Stimulated activated CD4-positive, alpha-beta T cell treated with anti-CD3 and anti-CD28 coated beads, Interleukin-4, amount 100 ng/mL, for 1 hour (primary cell): Measurements from ENCODE around the gene MID1.

Experiments used
- DNase-seq: peaks from one replicate; pipeline ENCODE4 v3.0.0-alpha.2; 2020

MID1 gene

DNA sequence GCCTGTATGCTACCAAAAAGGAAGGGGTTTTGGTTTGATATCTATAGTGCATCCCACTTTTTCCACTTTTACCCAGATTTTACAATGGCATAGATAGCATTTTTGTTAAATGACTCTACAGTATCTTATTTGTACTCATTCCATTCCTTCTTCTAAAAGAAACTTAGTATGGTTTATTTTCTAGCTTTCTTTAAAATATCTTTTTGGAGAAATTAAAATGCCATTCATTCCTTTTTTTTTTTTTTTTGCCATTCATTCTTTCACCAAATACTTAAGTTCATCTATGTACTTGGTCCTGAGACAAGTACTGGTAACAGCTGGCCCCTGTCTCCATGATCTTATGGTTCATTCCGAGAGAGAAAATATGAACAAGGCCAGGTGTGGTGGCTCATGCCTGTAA is 49.1 kb downstream of the MID1 start:
- no peak for DNase-seq

DNA sequence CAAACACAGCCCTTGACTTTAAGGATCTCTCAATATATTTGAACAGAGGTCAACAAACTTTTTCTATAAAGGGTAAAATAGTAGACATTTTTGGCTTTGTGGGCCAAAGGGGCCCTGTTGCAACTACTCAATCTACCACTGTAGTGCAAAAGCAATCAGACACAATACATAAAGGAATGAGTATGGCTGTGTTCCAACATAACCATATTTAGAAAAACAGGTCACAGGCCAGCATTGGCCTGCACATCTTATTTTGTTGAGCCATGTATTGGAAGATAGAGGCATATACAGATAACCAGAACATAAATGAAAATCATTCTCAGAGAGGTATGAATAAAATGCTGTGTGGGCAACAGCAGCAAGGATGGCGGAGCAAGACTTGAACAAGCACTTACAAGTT is 49.8 kb downstream of the MID1 start:
- DNase-seq = no peak

DNA sequence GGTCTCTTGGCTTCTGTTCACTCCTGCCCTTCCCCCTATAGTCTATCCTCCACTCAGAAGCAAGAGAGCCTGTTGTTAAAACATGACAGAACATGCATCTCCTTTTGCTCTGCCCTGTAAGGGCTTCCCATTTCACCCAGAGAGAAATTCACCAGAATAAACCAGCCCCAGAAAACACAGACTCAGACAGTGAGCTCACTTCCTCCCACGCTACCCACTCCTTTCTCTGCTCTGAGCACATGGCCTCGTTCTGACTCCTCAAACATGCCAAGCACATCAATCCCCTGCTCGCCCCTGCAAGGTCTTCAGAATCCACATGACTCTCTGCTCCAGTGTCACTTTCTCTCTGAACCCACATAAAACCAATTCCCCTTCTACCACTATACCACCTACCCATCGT is 50.4 kb downstream of the MID1 start:
- DNase-seq = no peak

DNA sequence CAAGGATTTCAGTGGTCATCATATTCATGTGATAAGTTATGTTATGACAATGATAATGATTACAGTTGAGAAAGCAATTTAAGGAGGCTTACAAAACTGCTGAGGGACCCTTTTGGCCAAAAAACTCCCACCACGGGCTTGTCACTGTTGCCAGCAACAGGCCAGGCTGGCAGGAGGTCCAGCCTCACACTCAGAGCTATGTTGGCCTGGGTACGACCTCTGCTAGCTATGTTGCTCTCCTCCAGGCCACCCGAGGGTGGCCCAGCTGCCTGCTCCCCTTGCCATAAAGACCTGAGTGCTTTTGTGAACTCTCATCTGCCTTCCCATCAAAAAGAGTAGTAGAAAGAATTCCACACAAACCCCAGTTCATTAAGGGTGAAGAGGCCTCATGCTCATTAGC is 52.0 kb downstream of the MID1 start:
- DNase-seq = no peak

DNA sequence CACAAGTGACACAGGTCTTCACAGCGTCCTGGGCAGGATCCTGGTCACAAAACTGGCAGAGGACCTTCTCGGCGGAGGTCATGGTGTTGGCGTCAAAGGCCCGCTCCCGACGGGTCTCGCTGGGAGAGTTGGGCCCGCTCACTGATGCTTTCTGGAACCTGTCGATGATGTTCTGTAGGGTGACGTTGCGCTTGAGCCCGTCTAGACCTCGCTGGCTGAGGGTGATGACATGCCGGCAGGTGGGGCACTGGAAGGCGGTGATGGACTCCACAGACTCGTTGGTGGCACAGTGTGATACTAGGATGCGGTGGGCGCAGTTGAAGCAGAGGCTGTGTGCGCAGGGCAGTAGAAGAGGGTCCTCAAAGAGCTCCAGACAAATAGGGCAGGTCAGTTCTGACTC is 53.2 kb downstream of the MID1 start:
- DNase-seq = no peak

DNA sequence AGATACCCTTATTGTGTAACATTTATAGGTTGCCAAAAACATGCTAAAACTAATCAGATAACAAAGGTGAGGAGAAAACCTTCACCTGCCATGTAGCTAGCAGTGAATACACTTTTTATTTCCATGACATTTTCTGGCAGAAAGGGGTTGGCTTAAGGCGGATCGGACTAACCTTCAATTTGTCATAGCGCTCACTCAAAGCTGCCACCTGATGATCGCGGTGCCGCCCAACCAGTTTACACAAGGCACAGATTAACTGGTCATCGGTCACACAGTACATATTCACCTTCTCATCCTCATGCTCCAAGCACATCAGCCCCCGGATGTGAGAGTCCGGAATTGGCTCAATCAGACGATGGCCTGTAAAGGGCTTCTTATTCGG is 53.7 kb downstream of the MID1 start:
- no peak for DNase-seq

DNA sequence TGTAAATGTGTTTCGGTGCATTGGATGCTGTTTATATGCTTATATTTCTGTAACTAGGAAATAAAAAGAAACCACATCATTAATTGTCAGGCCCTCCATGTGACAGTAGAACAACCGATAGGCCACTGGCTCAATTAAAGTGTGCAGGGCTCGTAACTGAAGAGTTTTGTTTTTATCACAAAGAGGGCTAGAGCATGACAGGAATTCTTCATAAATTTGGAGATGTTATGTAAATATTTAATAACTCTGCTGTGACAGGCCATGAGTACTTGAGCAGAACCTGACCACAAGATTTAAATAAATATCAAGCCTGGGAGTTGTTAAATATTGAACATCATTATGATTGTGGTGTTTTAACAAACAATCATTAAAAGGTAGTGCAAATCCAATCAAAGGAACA is 55.9 kb downstream of the MID1 start:
- DNase-seq = no peak

DNA sequence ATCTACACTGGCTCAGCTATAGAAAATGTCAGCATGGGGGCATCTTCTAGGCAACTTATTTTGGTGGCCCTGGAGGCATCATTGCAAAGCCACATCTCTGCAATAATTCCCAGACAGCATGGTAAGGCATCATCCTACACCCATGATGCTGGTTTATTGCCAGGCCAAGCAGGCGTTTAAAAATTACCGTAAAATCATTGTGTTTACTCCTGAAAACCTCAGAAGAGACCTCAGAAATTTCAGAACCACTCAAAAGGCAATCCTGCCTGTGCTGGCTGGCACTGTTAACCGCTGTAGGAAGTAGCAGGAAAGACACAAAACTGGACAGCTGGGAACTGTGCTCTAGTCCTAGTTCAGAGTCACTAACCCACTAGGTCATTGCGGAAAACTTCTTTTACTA is 63.2 kb downstream of the MID1 start:
- DNase-seq = no peak

DNA sequence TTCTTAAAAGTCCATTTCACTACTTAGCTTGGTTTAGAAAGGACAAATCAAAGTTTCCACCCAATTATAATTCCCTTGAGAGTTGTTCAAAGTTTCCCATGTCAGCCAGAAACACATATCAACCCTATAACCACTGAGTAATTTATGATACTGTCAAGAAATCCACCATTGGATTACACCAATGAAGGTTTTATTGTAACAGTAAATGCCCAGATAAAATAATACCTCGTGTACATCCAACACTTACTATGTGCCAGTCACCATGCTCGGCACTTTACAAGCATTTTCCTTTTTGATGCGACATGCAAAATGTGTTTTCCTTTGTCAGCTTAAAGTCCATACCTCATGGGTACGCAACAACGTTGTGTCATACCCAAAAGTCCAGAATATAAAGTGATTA is 64.0 kb downstream of the MID1 start:
- DNase-seq = no peak

DNA sequence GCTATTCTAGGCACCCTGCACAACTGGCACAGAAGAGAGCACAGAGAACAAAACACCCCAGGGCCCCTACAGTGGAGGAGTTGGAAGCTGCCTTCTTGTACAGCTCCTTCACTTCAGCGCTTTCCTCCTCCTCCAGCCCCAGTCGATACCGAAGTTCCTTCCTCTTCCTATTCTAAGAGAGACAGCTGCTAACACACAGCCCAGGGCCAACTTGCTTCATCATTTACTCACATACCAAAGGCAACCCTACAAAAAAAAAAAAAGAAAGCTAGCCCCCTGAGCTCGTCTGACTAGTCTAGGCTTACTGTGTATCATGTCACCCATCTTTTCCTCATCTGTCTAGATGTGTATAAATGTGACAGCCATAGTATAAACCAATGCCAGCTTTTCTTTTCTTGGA is 64.5 kb downstream of the MID1 start:
- DNase-seq = no peak

DNA sequence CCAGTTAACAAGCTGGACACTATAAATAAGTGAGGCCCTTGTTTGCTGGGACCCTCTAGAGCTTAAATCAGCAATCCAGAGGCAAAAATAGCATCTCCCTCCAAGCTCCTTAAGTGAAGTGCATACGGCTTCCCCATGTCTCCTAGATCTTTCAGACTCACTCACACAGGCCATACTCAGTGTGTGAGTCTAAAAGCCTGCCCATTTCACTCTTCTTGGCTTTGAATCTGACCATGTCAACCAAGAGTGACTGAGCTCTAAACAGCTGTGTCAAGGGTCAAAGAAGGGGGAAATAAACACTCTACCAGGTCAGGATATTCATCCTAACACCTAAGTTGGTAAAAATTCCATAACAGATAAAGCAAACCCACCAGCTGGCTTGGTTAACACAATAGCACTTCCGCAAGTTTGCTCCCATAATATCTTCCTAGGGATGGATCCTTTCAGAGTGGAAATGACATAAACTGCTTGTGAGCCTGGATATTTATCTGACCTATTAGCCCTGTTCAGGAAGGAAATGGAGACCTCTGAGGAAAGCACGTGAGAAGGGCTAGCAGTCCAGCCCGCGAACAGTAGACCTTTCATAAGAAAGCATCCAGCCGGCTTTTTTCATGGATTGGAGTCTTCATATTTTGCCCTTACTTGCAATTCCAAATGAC is 65.6 kb downstream of the MID1 start:
- no peak for DNase-seq

DNA sequence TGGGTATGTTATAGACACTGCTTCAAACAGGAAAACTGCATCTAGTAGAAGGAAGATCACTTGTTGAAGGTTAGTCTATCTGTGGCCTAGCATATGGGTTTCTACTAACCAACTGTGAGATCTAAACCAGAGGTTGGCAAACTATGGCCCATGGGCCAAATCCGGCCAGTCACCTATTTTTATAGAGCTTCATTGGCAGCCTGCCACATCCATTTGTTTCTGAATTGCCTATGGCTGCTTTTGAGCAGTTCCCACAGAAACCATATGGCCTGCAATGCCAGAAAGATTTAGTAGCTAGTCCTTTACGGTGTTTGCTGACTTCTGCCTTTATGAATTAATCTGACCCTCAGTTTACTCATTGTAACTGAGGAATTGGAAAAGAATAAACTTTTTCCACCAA is 71.1 kb downstream of the MID1 start:
- DNase-seq = no peak

DNA sequence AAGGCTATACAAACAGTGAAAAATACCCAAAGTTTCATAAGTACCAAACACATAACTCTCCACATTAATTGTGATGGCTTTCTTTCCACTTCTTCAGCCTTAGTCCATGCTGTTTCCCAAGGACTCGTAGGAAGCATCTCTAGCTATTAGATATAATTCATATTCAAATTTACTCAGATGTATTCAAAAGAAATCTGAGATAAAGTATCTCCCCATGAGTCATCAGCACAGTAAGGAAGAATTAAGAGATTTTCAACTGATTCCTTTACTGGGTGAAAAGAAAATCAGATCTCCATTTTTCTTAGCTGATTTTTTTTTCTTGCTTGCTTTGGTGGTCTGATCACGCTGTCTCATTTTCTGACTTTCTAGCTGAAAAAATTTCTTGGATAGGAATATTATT is 71.7 kb downstream of the MID1 start:
- no peak for DNase-seq

DNA sequence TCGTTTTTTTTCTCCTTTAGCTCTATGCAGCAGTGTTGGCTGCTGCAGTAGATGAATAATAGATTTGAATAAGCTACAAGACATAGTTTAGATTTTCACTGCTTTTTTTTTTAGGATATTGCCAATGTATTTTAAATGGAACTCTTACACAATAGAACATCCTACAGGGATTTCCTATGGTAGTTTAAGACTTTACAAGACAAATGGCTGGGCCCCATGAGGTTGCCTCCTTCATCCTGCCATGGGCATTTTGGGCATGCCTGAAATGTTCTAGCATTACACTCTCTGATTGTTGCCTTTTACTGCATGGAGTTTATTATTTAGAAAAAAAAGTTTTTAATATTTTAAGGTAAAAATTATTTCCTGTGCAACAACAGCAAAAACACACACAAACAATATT is 74.5 kb downstream of the MID1 start:
- DNase-seq = no peak

DNA sequence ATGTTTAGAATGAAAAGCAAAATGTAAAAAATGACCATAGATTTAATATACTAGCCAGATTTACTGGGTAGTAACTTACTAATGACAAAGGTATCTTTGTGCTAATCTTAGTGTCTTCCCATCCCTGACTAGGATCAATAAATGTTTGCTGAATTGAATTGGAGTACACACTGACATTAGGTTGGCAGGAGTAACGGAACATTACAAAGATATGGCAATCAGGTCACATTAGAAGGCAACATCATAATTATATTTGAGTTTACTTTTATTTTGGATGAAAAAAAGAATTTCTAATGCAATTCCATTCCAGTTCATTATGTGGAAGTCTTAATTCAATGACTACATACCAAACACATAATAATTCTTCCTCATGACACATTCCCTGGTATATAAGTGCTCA is 77.8 kb downstream of the MID1 start:
- DNase-seq = no peak

DNA sequence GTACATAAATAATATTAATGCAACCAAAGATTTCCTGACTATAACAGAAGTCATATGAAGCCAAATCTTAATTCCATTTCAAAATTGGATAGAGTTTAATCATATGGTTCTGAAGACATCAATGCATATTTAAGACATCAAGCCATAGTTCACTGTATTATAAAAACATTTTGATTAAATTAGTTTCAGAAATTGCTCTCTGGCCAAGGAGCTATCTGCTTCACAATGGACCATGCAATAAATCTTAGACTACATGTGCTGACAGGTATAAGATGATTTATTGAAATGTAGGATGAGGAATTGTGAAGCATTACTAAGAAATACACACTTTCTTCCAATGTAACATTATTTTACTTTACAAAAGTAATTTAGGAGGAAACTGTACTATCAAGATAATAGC is 81.6 kb downstream of the MID1 start:
- no peak for DNase-seq

DNA sequence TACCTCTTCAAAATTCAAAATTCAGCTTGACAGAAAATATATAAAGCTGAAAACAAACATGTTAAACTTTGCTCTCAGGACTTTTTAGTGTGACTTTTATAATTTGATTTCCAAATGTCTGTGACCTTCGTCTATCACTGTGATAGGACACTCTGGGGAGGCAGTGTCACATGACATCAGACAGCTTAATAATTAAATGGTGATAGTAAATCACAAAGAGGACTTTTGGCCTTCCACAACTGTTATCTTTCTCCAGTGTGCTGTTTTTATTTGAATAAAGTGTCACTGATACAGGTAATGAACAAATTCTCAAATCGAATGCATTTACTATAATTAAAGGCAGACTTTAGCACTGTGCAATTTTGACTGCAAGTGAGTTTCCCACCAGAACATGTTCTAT is 83.1 kb downstream of the MID1 start:
- no peak for DNase-seq

DNA sequence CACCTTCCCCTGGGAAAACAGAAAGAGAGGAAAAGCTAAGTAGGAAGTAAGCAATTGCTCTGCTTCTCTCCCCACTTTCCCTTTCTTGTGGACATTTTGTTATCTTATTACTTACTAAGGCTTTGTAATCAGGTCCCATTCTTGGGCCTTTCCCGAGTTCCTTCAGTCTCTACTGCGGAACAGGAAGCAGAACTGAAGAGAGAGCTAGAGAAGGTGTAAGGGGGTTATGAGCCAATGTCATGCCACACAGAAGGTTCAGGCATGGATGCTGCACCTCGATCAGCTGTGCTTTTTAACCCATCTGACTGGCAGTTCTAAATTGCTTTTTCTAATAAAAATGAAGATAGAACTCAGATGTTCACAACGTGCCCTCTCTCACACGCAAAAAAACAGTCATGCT is 83.6 kb downstream of the MID1 start:
- no peak for DNase-seq

DNA sequence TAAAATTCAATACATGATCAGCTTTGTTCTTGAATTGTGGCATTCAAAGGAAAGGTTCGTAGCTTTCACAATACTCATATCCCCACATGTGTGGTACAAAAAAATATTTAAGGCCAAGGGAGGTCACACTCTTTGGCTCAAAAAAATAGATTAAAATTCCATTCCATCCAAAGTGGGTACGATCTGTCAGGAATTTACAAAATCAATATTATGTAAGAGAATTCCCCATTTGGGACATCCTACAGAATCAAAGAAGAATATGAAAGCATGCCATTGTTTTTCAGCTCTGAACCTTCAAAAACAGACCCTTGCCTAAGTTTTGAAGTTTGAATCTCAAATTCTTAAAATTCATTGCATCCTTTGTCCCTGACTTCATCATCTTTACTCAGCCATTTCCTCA is 85.8 kb downstream of the MID1 start:
- no peak for DNase-seq

DNA sequence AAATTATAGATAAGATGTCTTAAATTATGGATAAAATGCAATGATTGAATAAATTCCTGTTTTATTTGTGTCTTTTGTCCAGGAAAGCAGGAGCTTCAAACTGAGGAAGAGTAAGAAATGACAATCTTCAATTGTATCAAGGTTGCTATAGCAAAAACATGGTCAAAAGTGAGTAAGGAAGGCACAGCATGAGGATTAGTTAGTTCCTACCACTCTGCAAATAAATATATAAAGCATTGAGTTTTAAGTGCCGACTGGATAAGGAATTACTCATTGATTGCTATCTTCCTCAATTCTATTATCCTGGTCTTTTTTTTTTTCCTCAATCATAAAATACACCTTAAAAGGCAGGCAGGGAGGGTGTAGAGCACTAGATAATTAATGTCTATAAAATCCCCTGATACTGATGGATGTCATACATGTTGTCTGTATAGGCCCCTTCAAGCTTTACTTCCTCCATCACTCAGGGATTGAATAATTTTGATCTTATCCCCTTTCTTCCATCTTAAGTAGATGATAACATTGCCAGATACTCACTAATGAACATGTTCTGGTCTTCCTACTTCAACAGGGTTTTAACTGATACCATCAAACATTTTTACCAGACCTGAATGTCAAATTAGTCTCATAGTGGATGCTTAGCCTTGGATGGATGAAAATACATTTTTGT is 86.6 kb downstream of the MID1 start:
- no peak for DNase-seq

DNA sequence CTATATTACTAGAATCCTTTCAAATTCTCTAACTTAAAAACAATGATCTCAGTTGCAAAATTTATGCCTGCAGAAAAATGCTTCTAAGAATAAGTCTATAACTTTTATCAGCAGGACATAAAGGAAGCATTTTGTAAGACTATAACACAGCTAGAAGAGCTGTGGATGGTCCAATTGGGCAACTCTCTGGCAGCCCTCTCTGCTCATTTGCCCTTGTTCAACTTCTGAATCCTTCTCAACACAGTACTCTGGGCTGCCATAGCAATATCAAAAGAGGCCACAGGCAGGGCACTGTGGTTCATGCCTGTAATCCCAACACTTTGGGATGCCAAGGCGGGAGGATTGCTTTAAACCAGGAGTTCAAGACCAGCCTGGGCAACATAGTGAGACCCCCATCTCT is 88.5 kb downstream of the MID1 start:
- no peak for DNase-seq

DNA sequence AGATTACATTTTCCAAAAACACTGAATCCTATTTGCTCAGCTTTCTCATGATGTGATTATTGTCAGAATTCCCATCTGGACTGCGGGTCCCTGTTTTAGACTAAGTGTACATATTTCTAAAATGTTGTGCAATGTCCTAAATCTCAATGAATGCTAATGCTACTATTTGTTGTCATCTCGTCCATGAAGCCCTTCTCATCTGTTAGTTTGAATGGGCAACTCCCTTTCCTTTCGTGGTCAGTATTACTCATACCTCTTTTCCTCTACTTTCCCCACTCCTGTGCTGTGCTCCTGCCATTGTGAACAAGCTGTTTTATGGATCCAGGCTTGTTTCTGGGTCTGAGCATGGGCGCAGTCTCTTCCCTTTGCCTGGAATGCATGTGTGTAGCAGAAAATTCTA is 91.0 kb downstream of the MID1 start:
- no peak for DNase-seq

DNA sequence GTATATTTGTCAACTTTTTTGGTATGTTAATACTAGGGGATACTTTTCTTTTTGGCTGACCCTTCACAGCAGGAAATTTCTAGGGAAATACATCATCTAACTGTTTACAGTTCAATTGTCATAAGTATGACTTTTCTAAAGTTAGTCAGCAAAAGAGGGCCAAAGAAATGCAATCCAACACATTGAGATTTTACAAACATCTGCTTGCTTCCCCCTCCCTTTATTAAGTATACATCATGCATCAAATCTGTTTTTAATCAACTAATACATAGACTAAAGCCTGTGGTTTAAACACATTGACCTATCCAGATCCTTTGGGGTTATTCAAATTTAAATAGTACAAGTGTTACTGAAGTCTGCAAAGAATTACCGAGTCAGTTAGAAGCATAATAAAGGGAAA is 93.9 kb downstream of the MID1 start:
- DNase-seq = no peak

DNA sequence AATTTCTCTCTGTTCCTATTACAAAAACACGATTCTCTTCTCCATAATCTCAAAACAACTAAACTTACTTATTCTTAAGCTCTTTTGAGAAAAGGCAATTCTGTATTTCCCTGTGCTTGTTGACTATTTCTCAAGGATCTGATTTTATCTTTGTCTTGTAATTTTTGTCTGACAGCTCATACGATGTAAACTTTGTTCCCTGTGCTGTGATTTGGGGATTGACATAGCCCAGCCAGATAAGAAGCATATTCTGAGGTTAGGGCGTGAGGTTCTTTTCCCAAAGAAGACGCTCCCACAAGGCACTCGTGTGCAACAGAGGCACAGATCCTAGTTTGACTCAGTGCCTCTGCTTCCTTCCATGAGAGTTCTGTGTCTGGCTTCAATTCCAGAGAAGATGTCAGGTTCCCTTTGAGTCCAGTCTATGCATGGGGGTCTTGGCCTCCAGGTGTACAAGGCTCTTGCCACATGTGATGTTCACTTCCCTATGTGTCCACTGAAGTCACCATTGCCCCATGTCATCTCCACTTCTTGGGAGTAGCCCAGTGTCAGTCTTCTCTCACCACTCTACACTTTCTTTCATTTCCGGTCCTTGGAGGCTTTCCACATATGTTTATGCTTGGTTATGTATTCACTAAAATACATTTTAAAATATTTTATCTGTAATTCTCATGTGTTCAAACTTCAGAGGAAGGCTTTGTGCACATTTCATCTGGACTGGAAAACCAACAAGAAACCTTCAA is 94.8 kb downstream of the MID1 start:
- DNase-seq = no peak

DNA sequence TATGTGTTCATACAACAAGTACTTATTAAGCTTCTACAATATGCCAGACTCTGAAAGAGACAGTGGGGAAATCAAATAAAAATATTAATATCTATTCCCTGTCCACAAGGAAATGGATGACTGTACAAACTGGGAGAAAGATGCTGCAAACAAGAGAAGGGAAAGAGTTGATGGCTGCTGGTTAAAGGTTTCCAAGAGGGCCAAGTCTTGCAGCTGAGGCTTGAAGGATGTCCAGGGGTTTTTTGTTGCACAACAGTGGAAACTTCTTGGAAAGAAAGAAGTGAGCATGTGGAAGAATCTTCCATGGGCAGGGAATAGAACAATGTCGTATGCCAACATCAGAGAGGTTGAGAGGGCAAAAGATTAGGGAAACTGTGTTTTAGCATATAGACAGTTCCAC is 95.8 kb downstream of the MID1 start:
- no peak for DNase-seq
